ENCODE results near the gene MLXIP. TPM values are rescaled to one million over a fixed set of nuclear protein-coding genes. Genes with fewer than 3 reads are reported as not detected.
A peak's percentile ranks its signal among the peaks of the same experiment; 100 is the strongest.
"Not testable (repeated sequence)": the region's sequence is repeated elsewhere in the genome, so short reads cannot be mapped to it uniquely, and the experiment has no call there.

Gene MLXIP
- total RNA-seq, 1 donor from 2014 or later, result 41.4 TPM

DNA sequence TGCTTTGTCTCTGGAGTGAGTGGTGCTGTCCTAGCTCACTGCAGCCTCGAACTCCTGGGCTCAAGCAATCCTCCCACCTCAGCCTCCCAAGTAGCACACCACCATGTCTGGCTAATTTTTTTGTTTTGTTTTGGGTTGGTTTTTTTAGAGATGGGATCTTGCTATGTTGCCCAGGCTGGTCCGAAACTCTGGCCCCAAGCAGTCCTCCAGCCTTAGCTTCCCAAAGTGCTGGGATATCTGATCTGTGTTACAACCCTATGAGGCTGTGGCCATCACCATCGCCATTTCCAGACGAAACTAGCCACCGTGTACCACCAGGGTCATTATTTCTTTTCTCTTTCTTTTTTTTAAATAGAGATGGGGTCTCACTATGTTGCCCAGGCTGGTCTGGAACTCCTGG is 92.8 kb downstream of the MLXIP start:
- Mint-ChIP-seq H3K36me3 (ENCODE audit: low read depth) (no peaks in the 10 kb centered on the region), H3K27me3 (ENCODE audit: low read depth) (no peaks in the 10 kb centered on the region), H3K9me3 (no peaks in the 10 kb centered on the region), H3K27ac (no peak overlapping the region), H3K4me1 (ENCODE audit: low read depth) (peaks cover 20% of the 10 kb centered on the region), H3K4me3 (ENCODE audit: low read depth) (no peak overlapping the region)
- DNase-seq (ENCODE audit: low spot score), result no peak
- intact Hi-C loops (cut with micrococcal nuclease), result no loop called here

DNA sequence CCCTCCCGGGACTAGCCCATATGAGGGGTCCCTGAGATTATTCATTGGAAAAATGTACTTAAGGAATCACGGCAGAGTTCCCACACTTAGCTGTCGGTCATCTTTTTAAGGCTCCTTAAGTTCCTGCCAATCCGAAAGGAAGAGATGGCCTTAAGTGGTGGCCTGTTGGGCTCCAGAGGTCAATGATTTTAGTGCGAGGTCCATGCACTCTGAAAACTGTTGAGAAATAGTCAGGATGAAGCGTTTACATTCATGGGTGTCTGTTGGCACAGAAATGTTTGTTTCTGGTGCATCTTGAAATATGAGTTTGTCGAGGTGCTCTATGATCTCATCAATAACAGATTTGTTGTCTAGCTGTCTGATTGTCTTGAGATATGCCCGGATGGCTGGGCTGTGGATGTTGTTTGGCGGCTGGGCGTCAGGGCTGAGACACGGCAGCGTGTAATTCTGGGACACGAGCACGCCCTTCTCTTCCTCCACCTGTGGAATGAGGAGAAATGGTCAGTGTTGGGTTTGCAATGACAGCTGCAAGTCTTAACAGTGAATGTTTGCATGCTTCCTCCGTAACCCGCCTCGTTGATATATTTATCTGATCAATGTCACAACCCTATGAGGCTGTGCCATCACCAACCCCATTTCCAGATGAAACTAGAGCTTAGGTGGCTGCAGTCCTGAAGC is 93.8 kb downstream of the MLXIP start:
- peak overlapping the region; percentile 37 for H3K4me3 Mint-ChIP-seq (ENCODE audit: low read depth)
- H3K36me3 Mint-ChIP-seq (ENCODE audit: low read depth), result no peaks in the 10 kb centered on the region
- no peaks in the 10 kb centered on the region for H3K27me3 Mint-ChIP-seq (ENCODE audit: low read depth)
- intact Hi-C loops (cut with micrococcal nuclease), result no loop called here
- DNase-seq (ENCODE audit: low spot score), result no peak
- H3K27ac Mint-ChIP-seq, result no peak overlapping the region
- H3K9me3 Mint-ChIP-seq, result no peaks in the 10 kb centered on the region
- H3K4me1 Mint-ChIP-seq (ENCODE audit: low read depth), result peaks cover 10% of the 10 kb centered on the region

DNA sequence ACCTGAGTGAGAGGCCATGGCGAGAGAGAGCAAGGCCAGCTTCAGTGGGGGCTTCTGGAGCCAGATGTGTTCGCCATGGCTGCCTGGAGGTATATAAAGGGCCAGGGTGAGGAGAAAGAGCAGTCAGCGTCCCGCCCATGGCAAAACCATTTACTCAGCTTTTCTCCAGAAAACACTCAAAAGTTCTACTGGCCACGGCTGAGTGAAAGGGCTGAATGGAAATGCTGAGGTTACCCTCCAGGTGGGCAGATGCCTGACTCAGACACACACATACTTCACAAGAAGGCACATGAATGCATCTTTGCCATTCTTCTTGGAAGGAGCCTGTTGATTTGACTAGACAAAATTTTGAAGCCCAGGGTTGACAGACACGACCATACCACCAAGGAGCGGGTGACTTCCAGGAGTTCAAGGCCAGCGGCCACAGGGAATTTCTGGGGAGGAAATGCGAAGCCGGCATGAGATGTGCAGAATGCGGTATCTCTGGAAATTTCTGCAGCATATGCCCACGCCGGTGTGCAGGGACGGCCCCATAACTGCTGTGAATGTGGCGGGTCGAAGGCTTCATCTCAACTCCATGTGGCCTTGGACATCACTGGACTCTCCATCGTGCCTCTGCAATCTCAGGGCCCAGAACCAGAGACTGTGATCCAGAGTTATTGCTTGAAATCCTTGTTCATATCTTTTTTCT is 95.7 kb downstream of the MLXIP start, which contains the start of gene IL31:
TSS of gene IL31 (minus strand) at position 67 of the 691 bp plus-strand sequence. CDS start at position 18, 49 bp downstream.
- intact Hi-C loops (cut with micrococcal nuclease), result no loop called here
- Mint-ChIP-seq H3K4me3 (ENCODE audit: low read depth) (peak within 1 kb of the TSS; percentile 48), H3K27me3 (ENCODE audit: low read depth) (no peaks in the 10 kb centered on the region), H3K27ac (no peak within 1 kb of the TSS), H3K9me3 (no peaks in the 10 kb centered on the region), H3K4me1 (ENCODE audit: low read depth) (peaks cover 9% of the 10 kb centered on the region), H3K36me3 (ENCODE audit: low read depth) (no peaks in the 10 kb centered on the region)
- DNase-seq (ENCODE audit: low spot score), result no peak

DNA sequence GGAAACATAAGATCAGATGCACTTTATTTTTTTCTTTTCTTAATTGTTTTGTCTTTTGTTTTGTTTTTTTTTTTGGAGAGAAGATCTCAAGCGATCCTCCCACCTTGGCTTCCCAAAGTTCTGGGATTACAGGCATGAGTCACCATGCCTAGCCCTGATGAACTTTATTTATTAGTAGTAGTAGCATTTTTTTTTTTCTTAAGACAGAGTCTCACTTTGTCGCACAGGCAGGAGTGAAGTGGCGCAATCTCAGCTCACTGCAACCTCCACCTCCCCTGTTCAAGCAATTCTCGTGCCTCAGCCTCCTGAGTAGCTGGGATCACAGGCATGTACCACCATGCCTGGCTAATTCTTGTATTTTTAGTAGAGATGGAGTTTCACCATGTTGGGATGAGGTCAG is 97.9 kb downstream of the MLXIP start:
- H3K9me3 Mint-ChIP-seq; H3K4me3 Mint-ChIP-seq (ENCODE audit: low read depth); DNase-seq (ENCODE audit: low spot score); H3K27me3 Mint-ChIP-seq (ENCODE audit: low read depth); H3K27ac Mint-ChIP-seq; H3K36me3 Mint-ChIP-seq (ENCODE audit: low read depth); intact Hi-C loops (cut with micrococcal nuclease): not testable (repeated sequence)
- peaks cover 16% of the 10 kb centered on the region for H3K4me1 Mint-ChIP-seq (ENCODE audit: low read depth)

DNA sequence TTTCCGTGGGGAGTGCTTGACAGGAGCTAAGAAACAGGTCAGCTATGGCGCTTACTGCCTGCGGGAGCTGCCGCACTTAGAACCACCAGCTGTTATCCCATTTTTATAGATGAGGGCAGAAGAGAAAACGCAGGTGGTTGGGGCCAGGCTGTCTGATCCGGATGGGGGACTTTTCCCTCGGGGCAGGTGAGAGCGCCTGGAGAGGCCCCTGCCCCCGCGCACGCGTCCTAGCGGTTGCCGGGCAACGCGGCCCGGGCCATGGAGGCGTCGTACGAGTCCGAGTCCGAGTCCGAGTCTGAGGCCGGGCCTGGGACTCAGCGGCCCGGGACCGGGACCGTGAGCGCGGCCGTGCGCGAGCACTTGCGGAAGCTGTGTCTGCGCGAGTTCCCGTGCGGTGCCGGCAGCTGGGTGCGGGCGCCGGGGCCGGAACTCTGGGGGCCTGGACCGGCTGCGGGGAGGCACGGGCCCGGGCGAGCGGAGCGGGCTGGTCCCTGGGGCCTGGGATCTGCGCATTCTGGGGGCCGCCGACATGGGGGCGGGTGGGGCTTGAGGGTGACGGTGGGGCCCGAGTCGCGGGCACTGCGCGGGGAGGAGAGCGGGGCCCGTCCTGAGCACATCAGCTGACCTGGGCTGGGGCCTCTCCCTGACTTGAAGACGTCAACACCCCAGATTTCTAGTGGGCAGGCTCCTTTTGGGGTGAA is 104.5 kb downstream of the MLXIP start, which contains the start of gene LRRC43:
TSS of gene LRRC43 (plus strand) at position 237 of the 701 bp plus-strand sequence. CDS start at position 259, 22 bp downstream.
- peaks cover 15% of the 10 kb centered on the region for H3K4me1 Mint-ChIP-seq (ENCODE audit: low read depth)
- intact Hi-C loops (cut with micrococcal nuclease), result no loop called here
- no peaks in the 10 kb centered on the region for H3K9me3 Mint-ChIP-seq
- no peak within 1 kb of the TSS for H3K27ac Mint-ChIP-seq
- DNase-seq (ENCODE audit: low spot score), result peak; percentile 26
- no peaks in the 10 kb centered on the region for H3K36me3 Mint-ChIP-seq (ENCODE audit: low read depth)
- peak within 1 kb of the TSS; percentile 73 for H3K4me3 Mint-ChIP-seq (ENCODE audit: low read depth)
- H3K27me3 Mint-ChIP-seq (ENCODE audit: low read depth), result peaks cover 10% of the 10 kb centered on the region

DNA sequence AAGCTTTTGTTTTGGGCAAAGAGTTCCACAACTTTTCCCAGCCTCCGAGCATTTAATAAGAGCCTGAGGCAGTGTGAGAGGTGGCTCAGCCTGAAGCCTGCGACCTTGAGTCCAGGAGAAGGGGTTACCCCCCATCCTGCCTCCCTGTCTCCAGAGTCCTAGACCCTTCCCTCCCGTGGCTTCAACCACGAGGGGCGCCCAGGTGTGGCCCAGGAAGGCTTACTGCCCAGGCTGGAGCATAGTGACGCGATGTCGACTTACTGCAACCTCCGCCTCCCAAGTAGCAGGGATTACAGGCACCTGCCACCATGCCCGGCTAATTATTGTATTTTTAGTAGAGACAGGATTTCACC is 105.0 kb downstream of the MLXIP start:
- Mint-ChIP-seq H3K27me3 (ENCODE audit: low read depth) (peaks cover 10% of the 10 kb centered on the region), H3K4me1 (ENCODE audit: low read depth) (peaks cover 15% of the 10 kb centered on the region), H3K27ac (no peak overlapping the region), H3K9me3 (no peaks in the 10 kb centered on the region), H3K36me3 (ENCODE audit: low read depth) (no peaks in the 10 kb centered on the region), H3K4me3 (ENCODE audit: low read depth) (peak overlapping the region; percentile 49)
- intact Hi-C loops (cut with micrococcal nuclease), result no loop called here
- no peak for DNase-seq (ENCODE audit: low spot score)

DNA sequence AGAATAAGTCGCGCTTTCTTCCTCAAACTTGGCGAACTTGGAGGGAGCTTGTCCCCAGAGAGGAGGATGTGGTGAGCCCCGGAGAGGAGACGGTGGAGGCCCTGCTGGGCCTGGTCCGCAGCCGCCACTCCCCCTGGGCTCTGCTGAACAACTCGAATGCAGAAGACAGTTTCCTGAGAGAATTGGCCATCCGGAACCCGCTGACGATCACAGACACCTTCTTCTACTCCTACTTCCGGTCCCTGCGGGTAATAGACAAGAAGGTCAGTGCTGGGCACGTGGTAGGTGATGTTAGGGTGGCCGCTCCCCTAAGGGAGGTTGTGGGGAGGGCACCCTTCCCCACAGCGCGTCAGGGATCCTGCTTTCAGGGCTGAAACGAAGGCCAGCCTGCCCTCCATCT is 106.0 kb downstream of the MLXIP start:
- Mint-ChIP-seq H3K4me1 (ENCODE audit: low read depth) (peaks cover 12% of the 10 kb centered on the region), H3K27ac (no peak overlapping the region), H3K36me3 (ENCODE audit: low read depth) (no peaks in the 10 kb centered on the region), H3K27me3 (ENCODE audit: low read depth) (peaks cover 10% of the 10 kb centered on the region), H3K9me3 (no peaks in the 10 kb centered on the region), H3K4me3 (ENCODE audit: low read depth) (peak overlapping the region; percentile 51)
- DNase-seq (ENCODE audit: low spot score), result no peak
- intact Hi-C loops (cut with micrococcal nuclease), result no loop called here

DNA sequence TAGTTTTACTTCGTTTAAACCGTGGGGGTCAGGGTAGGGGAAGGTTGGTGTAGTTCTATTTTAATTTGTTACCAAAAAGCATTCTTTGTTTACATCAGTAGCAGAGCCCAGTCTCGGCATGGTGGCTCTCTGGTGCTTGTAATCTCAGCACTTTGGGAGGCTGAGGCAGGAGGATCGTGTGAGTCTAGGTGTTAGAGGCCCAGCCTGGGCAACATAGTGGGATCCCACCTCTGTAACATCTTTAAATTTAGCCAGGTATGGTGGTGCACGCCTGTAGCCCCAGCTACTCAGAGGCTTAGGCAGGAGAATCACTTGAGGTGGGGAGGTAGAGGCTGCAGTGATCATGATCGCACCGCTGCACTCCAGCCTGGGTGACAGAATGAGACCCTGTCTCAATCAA is 106.5 kb downstream of the MLXIP start:
- H3K4me1 Mint-ChIP-seq (ENCODE audit: low read depth), result peaks cover 9% of the 10 kb centered on the region
- H3K36me3 Mint-ChIP-seq (ENCODE audit: low read depth), result no peaks in the 10 kb centered on the region
- peaks cover 10% of the 10 kb centered on the region for H3K27me3 Mint-ChIP-seq (ENCODE audit: low read depth)
- intact Hi-C loops (cut with micrococcal nuclease), result no loop called here
- no peak overlapping the region for H3K27ac Mint-ChIP-seq
- H3K4me3 Mint-ChIP-seq (ENCODE audit: low read depth), result no peak overlapping the region
- no peak for DNase-seq (ENCODE audit: low spot score)
- H3K9me3 Mint-ChIP-seq, result no peaks in the 10 kb centered on the region

DNA sequence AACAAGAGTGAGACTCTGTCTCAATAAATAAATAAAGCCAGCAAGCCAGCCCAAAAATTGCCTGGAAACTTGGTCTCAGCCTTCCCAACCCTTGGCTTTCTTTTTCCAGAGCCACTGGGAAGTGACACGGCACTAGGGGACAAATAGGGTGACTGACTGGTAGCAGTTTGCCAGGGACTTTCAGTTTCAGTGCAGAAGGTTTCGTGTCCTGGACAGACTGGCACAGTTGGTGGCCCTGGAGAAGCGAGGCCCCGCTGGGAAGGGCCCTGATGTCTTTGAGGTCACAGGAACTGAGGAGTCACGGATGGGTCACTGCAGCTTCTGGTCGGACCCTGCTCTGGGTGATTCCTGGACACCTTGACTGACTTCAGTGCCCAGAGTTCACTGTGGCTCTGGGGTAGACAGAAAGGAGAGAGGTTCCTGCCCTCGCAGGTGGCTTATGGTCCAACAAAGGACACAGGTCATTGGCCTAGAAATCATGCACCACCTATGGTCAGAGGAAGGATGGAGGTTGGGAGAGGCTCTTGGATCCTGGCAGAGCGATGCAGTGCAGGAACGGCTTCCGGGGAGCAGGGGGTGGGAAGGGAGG is 107.0 kb downstream of the MLXIP start:
- no peaks in the 10 kb centered on the region for H3K36me3 Mint-ChIP-seq (ENCODE audit: low read depth)
- intact Hi-C loops (cut with micrococcal nuclease), result no loop called here
- peaks cover 8% of the 10 kb centered on the region for H3K4me1 Mint-ChIP-seq (ENCODE audit: low read depth)
- no peaks in the 10 kb centered on the region for H3K9me3 Mint-ChIP-seq
- no peak overlapping the region for H3K27ac Mint-ChIP-seq
- no peak for DNase-seq (ENCODE audit: low spot score)
- H3K27me3 Mint-ChIP-seq (ENCODE audit: low read depth), result peaks cover 10% of the 10 kb centered on the region
- H3K4me3 Mint-ChIP-seq (ENCODE audit: low read depth), result no peak overlapping the region

DNA sequence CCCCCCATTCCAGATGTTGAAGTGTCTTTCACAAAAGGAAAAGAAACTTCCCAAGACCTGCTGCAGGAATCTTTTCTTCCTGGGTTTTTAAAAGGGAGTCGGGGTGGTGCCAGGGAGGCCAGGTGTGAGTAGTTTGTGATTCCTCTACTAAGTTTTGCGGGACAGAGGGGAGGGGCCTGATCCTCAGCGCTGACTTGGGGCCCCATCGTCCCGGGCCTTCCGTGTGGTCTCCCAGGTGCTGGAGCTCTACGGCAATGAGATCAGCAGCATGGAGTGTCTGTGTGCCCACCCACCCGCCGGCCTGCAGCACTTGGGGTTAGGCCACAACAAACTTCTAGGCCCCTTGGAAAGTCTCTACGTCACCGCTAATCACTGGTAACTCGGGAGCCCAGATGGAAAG is 108.9 kb downstream of the MLXIP start:
- no peak overlapping the region for H3K27ac Mint-ChIP-seq
- intact Hi-C loops (cut with micrococcal nuclease), result no loop called here

DNA sequence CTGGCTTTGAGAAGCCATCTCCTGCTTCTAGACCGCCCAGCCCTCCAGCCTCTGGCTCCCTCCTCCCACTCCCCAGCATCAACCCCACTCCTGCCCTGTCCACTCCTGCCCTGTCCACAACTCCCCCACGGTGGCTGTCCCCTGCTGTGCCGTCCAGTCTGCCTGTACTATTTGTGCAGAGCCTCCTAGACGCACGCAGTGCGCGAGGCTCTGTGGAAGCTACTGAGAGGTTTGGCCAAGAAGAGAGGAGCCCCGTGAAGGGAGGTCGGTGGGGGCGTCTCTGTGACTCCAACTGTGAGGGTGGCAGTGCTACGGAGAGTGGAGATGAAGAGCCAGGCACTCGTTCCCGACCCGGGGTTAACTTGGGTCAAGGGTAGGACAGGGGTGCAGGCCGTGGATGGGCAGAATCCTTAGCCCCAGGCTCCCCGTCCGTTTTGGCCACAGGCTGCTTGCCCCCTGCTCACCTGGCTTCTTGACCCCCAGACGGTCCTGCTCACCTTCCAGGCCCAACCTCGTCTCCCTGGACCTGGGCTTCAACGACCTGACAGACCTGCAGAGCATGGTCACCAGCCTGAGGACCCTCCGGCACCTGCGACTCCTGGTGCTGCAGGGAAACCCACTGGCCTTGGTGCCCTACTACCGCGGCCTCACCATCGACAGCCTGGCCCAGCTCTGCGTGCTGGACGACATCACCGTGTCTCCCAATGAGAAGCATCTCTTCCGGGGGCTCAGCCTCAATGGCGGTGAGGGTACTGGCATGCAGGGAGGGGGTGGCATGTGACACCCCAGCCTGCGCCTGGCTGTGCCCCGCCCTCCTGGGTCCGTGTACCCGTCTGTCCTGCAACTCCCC is 111.3 kb downstream of the MLXIP start:
- Mint-ChIP-seq H3K27ac (no peak overlapping the region), H3K4me1 (ENCODE audit: low read depth) (no peaks in the 10 kb centered on the region), H3K27me3 (ENCODE audit: low read depth) (no peaks in the 10 kb centered on the region), H3K4me3 (ENCODE audit: low read depth) (no peak overlapping the region), H3K36me3 (ENCODE audit: low read depth) (no peaks in the 10 kb centered on the region), H3K9me3 (no peaks in the 10 kb centered on the region)
- DNase-seq (ENCODE audit: low spot score), result no peak
- intact Hi-C loops (cut with micrococcal nuclease), result no loop called here

More for the DNA sequence above, 108.9 kb downstream of the MLXIP start:
- no peak for DNase-seq (ENCODE audit: low spot score)
- Mint-ChIP-seq H3K9me3 (no peaks in the 10 kb centered on the region), H3K27me3 (ENCODE audit: low read depth) (peaks cover 10% of the 10 kb centered on the region), H3K36me3 (ENCODE audit: low read depth) (no peaks in the 10 kb centered on the region), H3K4me1 (ENCODE audit: low read depth) (peaks cover 7% of the 10 kb centered on the region), H3K4me3 (ENCODE audit: low read depth) (no peak overlapping the region)

All from activated T-helper 2 cell treated with anti-CD3 and anti-CD28 coated beads, Interferon-gamma antibody, Interleukin-2, Interleukin-4, amounts not matched to agents 10 μg/mL and 5 μg/mL and 100 μg/mL, durations not matched to agents 14 hours and 24 hours and 36 hours (primary cell).